ENCODE data around the gene IKZF4.

The IKZF4 gene

DNA sequence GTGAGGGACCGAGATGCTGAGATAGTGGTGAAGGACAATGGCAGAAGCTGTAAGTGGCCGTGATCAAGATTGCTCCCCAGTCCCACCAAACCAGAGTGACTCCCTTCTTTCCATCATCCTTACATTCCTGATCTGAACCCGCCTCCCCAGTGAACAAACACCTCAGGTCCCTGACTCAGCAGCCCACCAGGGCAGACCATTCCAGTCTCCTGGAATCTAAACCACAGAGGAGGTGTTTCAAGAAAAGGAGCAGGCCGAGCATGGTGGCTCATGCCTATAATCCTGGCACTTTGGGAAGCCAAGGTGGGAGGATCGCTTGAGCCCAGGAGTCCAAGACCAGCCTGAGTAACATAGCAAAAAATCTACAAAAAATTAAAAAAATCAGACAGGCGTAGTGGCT lies 65.8 kb downstream of the IKZF4 start:
- no peak for DNase-seq

GRCh38 chr12:56087220-56087619 lies 66.4 kb downstream of the IKZF4 start:
- DNase-seq: no peak
